HG03064 (cell line): ENCODE data around the gene IL36A.

Experiments used
- ATAC-seq: cut with Tn5 transposase; IDR thresholded peaks from one replicate; pipeline ENCODE4 v1.9.1; 2021; ENCODE audit warnings: low read depth; ENCODE audit not compliant: unreplicated experiment

IL36A gene

GRCh38 chr2:113005030-113005509 is at the start of gene IL36A:
Gene IL36A, plus strand, starts transcription at chr2:113005459. Its CDS starts 413 bp downstream, at chr2:113005872.
- ATAC-seq = no peak

GRCh38 chr2:112957511-112957910 is 47.7 kb upstream of the IL36A start:
- no peak for ATAC-seq

GRCh38 chr2:112958428-112959108 is 46.7 kb upstream of the IL36A start:
- ATAC-seq = no peak

GRCh38 chr2:112959109-112959812 is 46.0 kb upstream of the IL36A start:
- ATAC-seq = no peak

GRCh38 chr2:112960230-112960825 is 44.9 kb upstream of the IL36A start:
- ATAC-seq = no peak

GRCh38 chr2:112962308-112963175 is 42.7 kb upstream of the IL36A start:
- ATAC-seq = no peak

- no peak for ATAC-seq
These were observed 38.2 kb upstream of the IL36A start for GRCh38 chr2:112967023-112967422.

- ATAC-seq = no peak
These were observed 32.7 kb upstream of the IL36A start for GRCh38 chr2:112972423-112973086.

GRCh38 chr2:112973156-112973555 is 32.1 kb upstream of the IL36A start:
- ATAC-seq = no peak

- no peak for ATAC-seq
These were observed 27.7 kb upstream of the IL36A start, which contains the start of gene IL36G for GRCh38 chr2:112977559-112978056. Gene IL36G, plus strand, starts transcription at chr2:112978006. Its CDS starts 633 bp downstream, at chr2:112978639.

GRCh38 chr2:112979731-112980130 is 25.5 kb upstream of the IL36A start:
- no peak for ATAC-seq

GRCh38 chr2:112980537-112980936 is 24.7 kb upstream of the IL36A start:
- no peak for ATAC-seq

GRCh38 chr2:112985090-112985489 is 20.2 kb upstream of the IL36A start:
- ATAC-seq = no peak

GRCh38 chr2:112989611-112990010 is 15.6 kb upstream of the IL36A start:
- no peak for ATAC-seq

GRCh38 chr2:112993831-112994230 is 11.4 kb upstream of the IL36A start:
- ATAC-seq = no peak

GRCh38 chr2:112994648-112995047 is 10.6 kb upstream of the IL36A start:
- ATAC-seq = no peak

GRCh38 chr2:112995346-112995920 is 9.8 kb upstream of the IL36A start:
- no peak for ATAC-seq

- ATAC-seq = no peak
These were observed 8.6 kb upstream of the IL36A start for GRCh38 chr2:112996635-112997034.

GRCh38 chr2:112997151-112997550 is 8.1 kb upstream of the IL36A start:
- no peak for ATAC-seq
